Mucosa of descending colon (tissue), 3 donors: ENCODE measurements around the gene GABRR3. TPM values are rescaled to one million over a fixed set of nuclear protein-coding genes. Genes with fewer than 3 reads are reported as not detected.
A peak's percentile ranks its signal among the peaks of the same experiment; 100 is the strongest.

Experiments
- ATAC-seq: fragments of 200-7000 bp; cut with Tn5 transposase; one replicate; pipeline ENCODE4 v1.9.1; 2020; ENCODE audit warnings: mild to moderate bottlenecking, moderate library complexity
- DNase-seq, 3 donors: peaks; one replicate each; pipeline ENCODE4 v3.0.0-alpha.2; 2020
- H3K36me3 ChIP-seq: fragments of 200-600 bp; one replicate; pipeline ENCODE4 v1.8.0; 2021; ENCODE audit warnings: low read depth, mild to moderate bottlenecking
- H3K4me1 ChIP-seq: fragments of 200-600 bp; one replicate; pipeline ENCODE4 v1.8.0; 2021; ENCODE audit warnings: low read depth, mild to moderate bottlenecking
- H3K4me3 ChIP-seq: fragments of 200-600 bp; one replicate; pipeline ENCODE4 v1.8.0; 2021; ENCODE audit warnings: mild to moderate bottlenecking
- H3K9me3 ChIP-seq: fragments of 200-600 bp; one replicate; pipeline ENCODE4 v1.8.0; 2021; ENCODE audit warnings: mild to moderate bottlenecking
- intact Hi-C, 2 donors: fragments of 100-400 bp; cut with DNase I in 1 of 2; cut with micrococcal nuclease in 1 of 2; formaldehyde crosslinking; loops; one replicate each; pipeline versions ENCODE4 v1.11.0 to v1.11.1; 2022; cut with DNase I, micrococcal nuclease
- total RNA-seq, 3 donors: library from RNA; stranded (reverse); fragmentation: NEBNext Ultra II Directional in 2 of 3; extraction: Animal tissue kit (Norgen Biotek cat#: 25700) in 2 of 3; gene quantifications; one replicate each; pipeline versions ENCODE4 v1.2.1 to v1.2.4, GENCODE V29; 2021 to 2023
- TF ChIP-seq, protein P1 (sequence below): fragments of 200-600 bp; IDR thresholded peaks from one replicate; pipeline ENCODE4 v1.8.0; 2022; ENCODE audit warnings: antibody characterized with exemption, mild to moderate bottlenecking
- donor health status: DM: no; HTN: no; CAD: no; lungs with moderate emphysema.
- donor health status: DM: no; HTN: no; CAD: no.
- donor health status: DM: no; HTN: yes; CAD: no.

Gene GABRR3
- total RNA-seq, 3 donors from 2014 or later: not detected

DNA sequence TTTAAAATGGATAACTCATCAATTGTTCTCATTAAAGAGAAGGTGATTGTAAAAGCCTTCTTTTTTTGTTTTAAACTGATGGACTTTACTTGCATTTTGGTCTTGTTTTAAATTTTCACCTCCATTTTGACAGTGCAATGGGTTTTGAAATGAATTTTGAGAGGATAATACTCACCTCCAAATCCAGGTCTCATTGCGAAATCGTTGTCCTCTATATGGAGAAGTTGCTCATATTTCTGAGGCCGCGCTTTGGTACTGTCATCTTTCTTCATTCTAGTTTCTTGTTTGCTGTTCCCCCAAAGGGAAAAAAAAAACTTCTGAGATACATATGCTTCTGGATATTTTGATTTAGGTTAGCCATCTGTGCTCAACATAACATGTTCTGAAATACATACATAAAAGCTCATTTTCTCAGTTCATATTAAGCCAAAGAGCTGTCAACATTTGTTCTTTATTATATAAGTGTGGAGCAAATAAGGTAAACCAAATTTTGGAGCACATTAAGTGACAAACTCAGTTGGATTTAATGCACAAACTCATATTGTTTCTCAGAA lies 9.6 kb downstream of the GABRR3 start:
- Histone ChIP-seq H3K4me1 (no peaks in the 10 kb centered on the region), H3K4me3 (no peak overlapping the region), H3K9me3 (no peaks in the 10 kb centered on the region), H3K36me3 (no peaks in the 10 kb centered on the region)
- intact Hi-C loops: no loop called here
- TF ChIP-seq, protein P1, sequence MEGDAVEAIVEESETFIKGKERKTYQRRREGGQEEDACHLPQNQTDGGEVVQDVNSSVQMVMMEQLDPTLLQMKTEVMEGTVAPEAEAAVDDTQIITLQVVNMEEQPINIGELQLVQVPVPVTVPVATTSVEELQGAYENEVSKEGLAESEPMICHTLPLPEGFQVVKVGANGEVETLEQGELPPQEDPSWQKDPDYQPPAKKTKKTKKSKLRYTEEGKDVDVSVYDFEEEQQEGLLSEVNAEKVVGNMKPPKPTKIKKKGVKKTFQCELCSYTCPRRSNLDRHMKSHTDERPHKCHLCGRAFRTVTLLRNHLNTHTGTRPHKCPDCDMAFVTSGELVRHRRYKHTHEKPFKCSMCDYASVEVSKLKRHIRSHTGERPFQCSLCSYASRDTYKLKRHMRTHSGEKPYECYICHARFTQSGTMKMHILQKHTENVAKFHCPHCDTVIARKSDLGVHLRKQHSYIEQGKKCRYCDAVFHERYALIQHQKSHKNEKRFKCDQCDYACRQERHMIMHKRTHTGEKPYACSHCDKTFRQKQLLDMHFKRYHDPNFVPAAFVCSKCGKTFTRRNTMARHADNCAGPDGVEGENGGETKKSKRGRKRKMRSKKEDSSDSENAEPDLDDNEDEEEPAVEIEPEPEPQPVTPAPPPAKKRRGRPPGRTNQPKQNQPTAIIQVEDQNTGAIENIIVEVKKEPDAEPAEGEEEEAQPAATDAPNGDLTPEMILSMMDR: no peak
- ATAC-seq (no peak), DNase-seq (no peak)

DNA sequence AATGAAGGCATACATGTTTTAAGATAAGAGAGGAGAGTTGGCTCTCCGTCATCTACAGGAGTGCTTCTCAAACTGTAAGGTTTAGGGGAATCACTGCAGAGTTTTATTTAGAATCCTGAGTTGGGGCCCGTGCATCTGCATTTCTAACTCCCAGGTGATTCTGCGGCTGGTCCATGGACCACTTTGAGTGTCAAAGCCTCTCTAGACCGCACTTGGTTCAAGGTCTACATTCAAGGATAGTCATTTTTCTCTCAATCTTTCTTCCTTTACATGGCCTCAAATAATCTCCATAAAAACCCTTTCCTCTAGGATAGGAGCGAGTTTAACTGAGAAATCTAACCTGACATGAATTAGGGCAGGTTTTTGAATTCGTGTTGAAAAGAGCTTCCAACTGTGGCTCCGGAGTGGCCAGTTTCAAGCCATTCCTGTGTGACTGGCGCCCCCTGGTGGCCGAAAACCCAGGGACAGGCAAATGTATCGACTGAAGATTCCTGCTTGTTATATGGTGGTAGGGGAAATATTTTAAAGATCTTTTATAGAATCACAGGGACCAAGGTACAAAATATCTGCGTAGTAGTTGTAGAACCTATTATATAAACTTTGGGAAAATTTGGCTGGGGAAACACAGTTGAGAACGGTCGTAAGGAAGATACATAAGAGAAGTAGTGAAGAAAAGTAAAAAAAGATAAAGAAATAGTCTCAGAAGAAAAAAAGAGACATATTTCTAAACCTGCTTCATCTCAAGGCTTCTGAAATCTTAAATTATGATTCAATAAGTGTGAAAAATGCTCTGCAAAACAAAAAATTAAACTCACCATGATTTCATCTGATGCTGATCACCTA lies 11.9 kb downstream of the GABRR3 start:
- no peaks in the 10 kb centered on the region for H3K4me1 ChIP-seq
- peak; percentile 81 for ATAC-seq
- TF ChIP-seq, protein P1: peak; percentile 87
- intact Hi-C loops: loop anchor here (2.0 to 5.0 kb wide), 2 partner anchors 230 to 231 kb away; no protein-coding TSS in a partner anchor
- H3K36me3 ChIP-seq: no peaks in the 10 kb centered on the region
- H3K4me3 ChIP-seq: no peak overlapping the region
- DNase-seq: peak; percentile 76 to 97 (median 92)
- no peaks in the 10 kb centered on the region for H3K9me3 ChIP-seq

DNA sequence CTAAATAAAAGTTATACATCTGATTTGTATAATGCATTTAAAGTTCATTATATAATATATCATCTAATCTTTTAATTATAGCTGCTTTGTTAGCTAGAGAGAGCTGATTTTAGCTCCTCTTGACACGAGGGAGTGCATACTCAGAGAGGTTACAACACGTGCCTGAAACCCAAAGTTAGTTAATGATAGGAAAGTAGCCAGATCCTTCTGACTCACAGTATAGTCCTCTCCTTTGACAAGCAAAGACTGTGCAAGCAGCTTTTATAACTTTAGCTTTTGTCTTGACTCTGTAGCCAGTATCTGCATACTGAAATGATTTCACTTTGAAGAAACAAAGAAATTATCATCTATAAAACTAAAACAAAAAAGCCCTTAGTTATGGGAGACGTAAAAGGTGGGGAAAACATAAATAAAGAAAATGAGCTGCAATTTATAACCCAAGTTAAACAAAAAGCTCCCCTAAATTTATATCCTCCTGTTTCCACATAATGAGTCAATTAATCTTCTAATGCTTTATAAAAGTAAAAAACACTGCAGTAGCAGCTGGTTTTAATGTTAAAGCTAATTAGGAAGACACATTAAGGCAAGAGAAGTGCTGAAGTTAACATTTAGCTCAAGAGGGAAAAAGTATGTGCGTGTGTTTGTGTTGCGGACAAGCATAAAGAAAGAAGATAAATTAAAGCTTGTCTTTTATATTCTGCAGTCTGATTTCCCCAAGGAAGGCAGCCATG lies 13.1 kb downstream of the GABRR3 start:
- Histone ChIP-seq H3K4me3 (no peak overlapping the region), H3K9me3 (no peaks in the 10 kb centered on the region), H3K4me1 (no peaks in the 10 kb centered on the region), H3K36me3 (no peaks in the 10 kb centered on the region)
- DNase-seq (no peak), ATAC-seq (no peak)
- intact Hi-C loops: loop anchor here (2.0 to 5.0 kb wide), 2 partner anchors 229 to 230 kb away; no protein-coding TSS in a partner anchor
- TF ChIP-seq, protein P1: no peak

DNA sequence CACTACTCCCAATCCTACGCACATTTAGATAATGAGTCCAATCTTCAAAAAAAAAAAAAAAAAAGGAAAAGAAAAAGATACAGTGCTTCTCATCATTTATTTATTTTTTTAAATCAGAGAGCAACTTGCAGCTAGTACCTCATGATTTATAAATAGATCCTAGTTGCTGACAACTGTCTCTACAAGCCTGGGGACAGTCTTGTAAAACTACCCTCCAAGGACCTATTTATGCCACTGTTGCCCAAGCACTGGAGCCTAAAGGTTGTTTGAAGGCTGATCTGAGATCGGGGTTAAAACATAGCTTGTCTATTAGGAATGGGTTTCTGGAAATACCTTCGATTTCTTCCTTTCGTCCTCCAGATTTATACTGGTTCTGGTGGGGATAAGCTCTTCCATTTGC lies 14.7 kb downstream of the GABRR3 start:
- DNase-seq (no peak), ATAC-seq (no peak)
- no peak overlapping the region for H3K4me3 ChIP-seq
- no peaks in the 10 kb centered on the region for H3K4me1 ChIP-seq
- no peaks in the 10 kb centered on the region for H3K9me3 ChIP-seq
- no peaks in the 10 kb centered on the region for H3K36me3 ChIP-seq
- intact Hi-C loops: loop anchor here in 1 of 2 donors (5.0 kb wide), 1 partner anchor 228 kb away; no protein-coding TSS in a partner anchor
- TF ChIP-seq, protein P1: no peak

DNA sequence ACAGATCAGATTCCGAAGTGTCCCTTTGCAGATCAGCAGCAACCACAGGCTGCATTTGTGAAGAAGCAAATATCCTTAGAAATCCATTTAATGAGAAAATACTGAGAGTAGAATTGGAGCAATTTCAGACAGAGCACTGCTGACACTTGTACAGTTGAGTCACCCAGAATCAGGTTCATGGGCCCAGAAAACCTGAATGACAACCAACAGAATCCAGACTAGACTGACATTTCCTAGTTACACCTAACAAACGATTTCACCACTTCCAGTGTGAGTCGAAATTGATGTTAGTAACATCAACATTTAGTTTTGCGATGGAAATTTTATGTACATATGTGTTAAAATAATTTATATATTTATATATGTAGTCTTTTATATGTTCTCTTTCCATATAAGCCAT lies 16.8 kb downstream of the GABRR3 start:
- no peaks in the 10 kb centered on the region for H3K9me3 ChIP-seq
- H3K4me3 ChIP-seq: no peak overlapping the region
- H3K4me1 ChIP-seq: no peaks in the 10 kb centered on the region
- DNase-seq (no peak), ATAC-seq (no peak)
- TF ChIP-seq, protein P1: no peak
- intact Hi-C loops: no loop called here
- H3K36me3 ChIP-seq: no peaks in the 10 kb centered on the region
